CD4-positive, alpha-beta T cell treated with Interleukin-15 for 1 hour (primary cell): ENCODE results near the gene IRF9.

ENCODE experiments used
- DNase-seq: peaks from one replicate; pipeline ENCODE4 v3.0.0-alpha.2; 2020

Gene IRF9

GRCh38 chr14:24132061-24132685 lies 28.9 kb upstream of the IRF9 start:
- DNase-seq, result peak; percentile 18

DNA sequence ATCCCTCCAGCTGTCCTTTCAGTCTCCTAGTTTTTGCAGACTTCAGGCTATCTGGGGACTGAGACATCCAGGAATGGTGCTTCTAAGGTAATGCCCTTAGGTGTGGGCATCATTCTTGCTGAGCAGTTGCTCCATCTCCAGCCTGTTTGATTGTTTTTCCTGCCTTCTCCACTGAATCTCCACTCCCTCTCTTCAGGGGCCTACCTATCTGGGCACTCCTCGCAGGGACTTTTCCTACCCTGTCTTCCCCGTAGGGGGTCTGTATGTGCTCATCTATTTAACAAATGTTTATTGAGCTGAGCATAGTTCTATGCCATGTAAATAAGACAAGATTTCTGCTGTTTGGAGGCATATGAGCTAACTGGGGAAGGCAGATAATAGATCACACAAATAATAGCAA lies 28.1 kb upstream of the IRF9 start:
- DNase-seq, result no peak

GRCh38 chr14:24133735-24134134 lies 27.3 kb upstream of the IRF9 start:
- no peak for DNase-seq

DNA sequence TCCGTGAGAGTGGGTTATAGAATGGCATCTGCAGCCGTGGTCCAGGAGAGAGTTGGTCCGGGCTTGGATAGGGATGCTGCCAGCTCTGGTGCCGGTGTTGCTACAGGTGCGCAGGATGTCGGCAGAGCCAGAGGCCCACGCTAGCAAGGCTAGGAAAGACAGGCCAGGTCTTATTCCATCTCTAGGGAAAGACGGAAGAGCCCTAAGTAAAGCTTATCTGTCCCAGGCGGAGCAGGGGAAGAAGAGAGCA lies 25.6 kb upstream of the IRF9 start:
- DNase-seq, result no peak

DNA sequence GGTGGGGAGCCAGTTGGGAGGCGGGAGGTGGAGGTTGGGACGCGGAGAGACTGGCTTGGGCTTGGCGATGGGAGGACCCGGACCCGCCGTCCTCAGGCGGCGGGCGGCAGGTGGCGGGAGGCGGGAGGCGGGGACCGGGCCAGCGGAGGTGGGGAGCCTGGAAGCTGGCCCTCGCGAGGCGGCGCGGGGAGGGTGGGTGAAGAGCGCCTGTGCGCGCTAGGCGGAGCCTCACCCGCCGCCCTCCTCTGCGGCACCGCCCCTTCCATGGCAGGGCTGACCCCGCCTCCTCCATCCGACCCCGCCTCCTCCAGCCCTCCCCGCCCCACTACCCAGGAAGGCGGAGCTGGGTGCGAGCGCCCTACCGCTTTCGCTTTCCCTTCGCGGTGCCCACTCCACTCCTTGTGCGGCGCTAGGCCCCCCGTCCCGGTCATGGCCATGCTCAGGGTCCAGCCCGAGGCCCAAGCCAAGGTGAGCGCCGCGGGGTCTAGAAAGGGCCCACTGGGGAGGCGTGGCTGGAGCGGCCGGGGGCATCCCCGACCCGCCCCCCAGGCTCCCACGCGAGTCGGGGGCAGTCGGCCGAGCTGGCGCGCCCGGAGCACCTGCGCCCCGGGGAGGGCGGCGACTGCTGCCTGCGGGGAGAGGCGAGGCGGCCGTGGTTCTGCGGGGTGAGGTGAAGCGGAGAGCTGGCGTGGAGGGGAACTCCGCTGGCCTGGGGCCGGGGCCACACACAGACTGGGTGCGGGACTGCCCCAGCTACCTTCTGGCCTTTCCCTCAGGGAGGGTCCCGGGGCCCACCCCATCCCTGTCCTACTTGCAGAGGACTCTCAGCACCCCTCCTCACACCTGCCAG lies 25.0 kb upstream of the IRF9 start, which contains the start of gene PSME1:
PSME1 (plus strand) TSS at position 361 of the 850 bp plus-strand sequence; CDS start at position 430, 69 bp downstream.
- peak; percentile 91 for DNase-seq

DNA sequence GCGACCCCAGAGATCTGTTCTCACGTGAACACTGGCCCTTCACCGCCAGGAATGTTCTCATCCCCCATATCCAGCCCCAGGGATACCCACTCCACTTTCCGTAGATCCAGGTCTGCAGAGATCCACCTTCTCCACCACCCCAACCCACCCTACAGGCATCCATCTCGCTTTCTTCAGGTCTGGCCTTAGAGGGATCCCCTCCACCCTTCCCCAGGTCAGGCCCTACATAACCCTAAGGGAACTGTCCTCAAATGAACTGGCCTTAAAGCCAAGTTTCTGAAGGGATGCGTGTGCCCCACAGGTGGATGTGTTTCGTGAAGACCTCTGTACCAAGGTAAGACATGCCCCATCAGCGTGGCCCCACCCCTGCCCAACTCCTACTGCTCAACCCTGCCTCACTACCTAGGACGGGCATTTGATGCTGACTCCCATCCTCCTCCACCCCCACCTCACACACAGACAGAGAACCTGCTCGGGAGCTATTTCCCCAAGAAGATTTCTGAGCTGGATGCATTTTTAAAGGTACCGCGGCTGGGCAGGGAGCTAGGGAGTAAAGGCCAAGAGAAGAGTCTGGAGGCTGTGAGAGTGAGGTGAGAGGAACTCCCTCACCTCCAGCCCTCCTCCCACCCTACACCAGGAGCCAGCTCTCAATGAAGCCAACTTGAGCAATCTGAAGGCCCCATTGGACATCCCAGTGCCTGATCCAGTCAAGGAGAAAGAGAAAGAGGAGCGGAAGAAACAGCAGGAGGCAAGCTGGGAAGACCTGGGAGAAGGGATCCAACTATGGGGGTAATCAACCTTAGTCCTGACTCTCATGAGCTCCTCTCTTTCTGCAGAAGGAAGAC lies 24.2 kb upstream of the IRF9 start:
- DNase-seq, result no peak

DNA sequence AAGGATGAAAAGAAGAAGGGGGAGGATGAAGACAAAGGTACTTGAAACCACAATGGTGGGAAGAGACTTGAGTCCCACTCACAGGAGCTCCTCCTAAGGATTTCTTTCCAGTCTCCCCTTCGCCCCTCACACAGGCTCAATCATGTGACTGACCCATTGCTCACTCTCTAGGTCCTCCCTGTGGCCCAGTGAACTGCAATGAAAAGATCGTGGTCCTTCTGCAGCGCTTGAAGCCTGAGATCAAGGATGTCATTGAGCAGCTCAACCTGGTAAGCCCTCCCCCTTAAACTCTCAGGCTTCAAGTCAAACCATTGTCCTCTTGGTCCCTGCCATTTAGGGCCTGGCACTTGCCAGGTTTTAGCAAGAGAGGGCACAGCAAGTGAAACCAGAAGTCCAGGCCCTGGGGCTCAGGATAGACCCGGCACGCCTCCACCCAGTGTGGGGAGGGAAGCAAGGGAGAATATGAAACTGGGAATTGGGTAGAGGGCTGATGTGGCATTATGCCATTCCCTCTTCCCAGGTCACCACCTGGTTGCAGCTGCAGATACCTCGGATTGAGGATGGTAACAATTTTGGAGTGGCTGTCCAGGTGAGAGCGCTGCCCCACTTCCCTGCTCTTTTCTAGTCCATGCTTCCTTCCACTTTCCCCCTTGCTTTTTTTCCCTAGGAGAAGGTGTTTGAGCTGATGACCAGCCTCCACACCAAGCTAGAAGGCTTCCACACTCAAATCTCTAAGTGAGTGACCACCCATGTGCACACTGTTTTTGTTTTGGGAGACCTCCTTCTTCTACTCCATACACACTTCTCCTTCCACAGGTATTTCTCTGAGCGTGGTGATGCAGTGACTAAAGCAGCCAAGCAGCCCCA lies 23.3 kb upstream of the IRF9 start:
- no peak for DNase-seq

GRCh38 chr14:24138396-24139271 lies 22.4 kb upstream of the IRF9 start:
- DNase-seq, result no peak

DNA sequence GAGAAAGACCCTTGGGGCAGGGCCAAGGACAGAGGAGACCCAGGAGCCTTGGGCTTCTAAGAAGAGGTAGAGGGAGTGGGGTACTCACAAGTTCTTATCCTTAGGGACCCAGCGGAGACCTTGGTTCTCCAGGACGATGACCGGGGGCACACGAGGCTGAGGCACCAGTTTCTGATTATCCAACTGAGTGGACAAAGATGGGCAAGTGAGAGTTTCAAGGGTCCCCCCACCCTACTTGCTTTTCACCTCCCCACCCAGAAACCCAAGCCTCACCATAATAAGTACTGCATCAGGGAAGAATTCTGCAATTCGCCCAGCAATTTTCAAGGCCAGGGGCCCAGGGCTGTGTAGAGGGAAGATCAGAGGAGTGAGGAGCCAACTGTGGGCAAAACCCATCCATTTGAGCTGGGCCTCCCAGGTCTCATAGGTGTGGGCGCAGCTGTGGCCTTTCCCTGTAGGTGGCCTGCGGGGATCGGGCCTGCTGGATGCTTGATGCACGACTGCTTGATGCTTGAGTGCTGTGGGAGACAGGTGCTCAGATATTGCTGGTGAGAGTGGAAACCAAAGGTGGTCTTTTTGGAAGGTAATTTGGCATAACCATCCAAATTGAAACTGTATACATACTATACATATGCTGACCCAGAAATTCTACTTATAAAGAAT lies 21.7 kb upstream of the IRF9 start:
- no peak for DNase-seq

DNA sequence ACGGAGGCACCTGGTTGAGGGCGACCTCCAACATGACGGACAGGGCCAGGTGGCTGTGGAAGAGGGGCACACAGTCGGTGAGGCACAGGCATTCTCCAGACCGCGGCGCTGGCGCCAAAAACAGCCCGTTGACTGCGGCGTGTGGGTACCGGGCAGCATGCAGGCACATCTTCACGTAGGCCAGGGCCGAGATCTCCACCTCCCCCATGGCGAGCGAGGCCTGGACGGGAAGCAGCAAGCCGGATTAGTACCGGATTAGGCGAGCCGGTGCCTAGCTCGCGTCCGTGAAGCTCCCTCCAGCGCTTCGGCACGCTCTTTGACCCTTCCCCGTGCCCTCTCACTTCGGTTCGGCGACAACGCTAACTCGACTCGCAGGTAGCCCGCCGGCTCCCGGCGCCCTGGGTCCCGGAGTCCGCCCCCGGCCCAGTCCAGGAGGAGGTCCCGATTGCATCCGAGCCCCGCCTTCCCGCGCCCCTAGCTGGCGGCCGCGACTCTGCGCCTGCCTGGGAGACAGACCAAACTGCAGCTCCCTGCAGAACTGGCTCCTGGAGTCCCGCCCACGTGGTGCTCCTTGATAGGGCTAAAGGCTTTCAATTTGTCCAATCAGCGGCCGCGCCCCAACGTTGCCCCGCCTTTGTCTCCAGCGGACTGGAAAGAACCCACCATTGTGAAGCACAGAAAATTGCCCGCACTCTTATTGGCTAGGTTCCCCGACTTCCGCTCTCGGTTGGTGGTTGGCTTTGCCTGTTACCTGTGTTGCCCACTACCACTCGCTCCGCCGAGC lies 19.8 kb upstream of the IRF9 start, which contains the start of gene EMC9:
EMC9 (minus strand) TSS at position 495 of the 784 bp plus-strand sequence; CDS start at position 208, 287 bp downstream.
- DNase-seq, result peak; percentile 99

- no peak for DNase-seq
Observed at GRCh38 chr14:24143511-24143910, 17.6 kb upstream of the IRF9 start.

- DNase-seq, result no peak
Observed at GRCh38 chr14:24144451-24144850, 16.6 kb upstream of the IRF9 start.

- DNase-seq, result no peak
Observed at GRCh38 chr14:24145219-24145618, 15.8 kb upstream of the IRF9 start.

GRCh38 chr14:24145690-24146452 lies 15.2 kb upstream of the IRF9 start:
- no peak for DNase-seq

DNA sequence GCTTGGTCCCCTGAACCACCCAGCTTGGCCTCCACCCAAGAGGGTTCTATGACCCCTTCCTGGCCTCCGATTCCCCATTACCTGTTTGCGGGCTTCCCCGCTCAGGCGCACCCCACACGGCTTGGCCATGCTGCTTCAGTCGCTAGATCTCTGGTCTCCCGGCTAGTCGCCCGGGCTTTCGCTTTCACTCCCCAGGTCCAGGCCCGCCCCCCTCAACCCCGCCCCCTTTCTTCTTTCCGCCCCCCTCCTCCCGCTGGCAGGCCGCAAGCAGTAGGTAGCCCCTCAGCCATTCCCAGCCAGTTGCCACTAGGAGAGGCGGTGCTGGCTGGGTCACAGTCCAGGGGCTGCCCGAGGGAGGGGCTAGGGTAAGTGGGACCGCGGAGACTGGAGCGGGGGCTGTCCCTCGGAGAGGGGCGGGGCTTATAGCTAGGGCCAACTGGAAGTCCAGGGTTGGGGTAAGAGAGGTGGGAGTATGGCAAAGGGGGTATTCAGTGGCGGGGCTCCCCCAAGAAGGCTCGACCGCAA lies 14.6 kb upstream of the IRF9 start, which contains the start of gene PSME2:
PSME2 (minus strand) TSS at position 158 of the 525 bp plus-strand sequence; CDS start at position 129, 29 bp downstream.
- peak; percentile 93 for DNase-seq

- peak; percentile 97 for DNase-seq
Observed at GRCh38 chr14:24146978-24147760, 13.9 kb upstream of the IRF9 start, which contains the start of gene RNF31. RNF31 (plus strand) TSS chr14:24147498; CDS start chr14:24147699, 201 bp downstream.

GRCh38 chr14:24147761-24148428 lies 13.2 kb upstream of the IRF9 start:
- DNase-seq, result no peak
